HUES64 (cell line): ENCODE results near the gene DUOX1. TPM values are rescaled to one million over a fixed set of nuclear protein-coding genes. Genes with fewer than 3 reads are reported as not detected.
"Not testable (repeated sequence)": the region's sequence is repeated elsewhere in the genome, so short reads cannot be mapped to it uniquely, and the experiment has no call there.

Experiments used
- H3K27ac ChIP-seq: 2 replicates; pipeline ENCODE4 v1.7.0; 2013; ENCODE audit warnings: low read depth, low read length, inconsistent platforms
- H3K27me3 ChIP-seq: 2 replicates; pipeline ENCODE4 v1.6.1; 2013; ENCODE audit warnings: mild to moderate bottlenecking, low read length; ENCODE audit not compliant: insufficient read depth
- H3K36me3 ChIP-seq: 2 replicates; pipeline ENCODE4 v1.6.1; 2013; ENCODE audit warnings: mild to moderate bottlenecking, low read length; ENCODE audit not compliant: insufficient read depth
- H3K4me1 ChIP-seq: 2 replicates; pipeline ENCODE4 v1.6.1; 2013; ENCODE audit warnings: mild to moderate bottlenecking, low read length, moderate library complexity; ENCODE audit not compliant: insufficient read depth
- H3K4me3 ChIP-seq: 2 replicates; pipeline ENCODE4 v1.5.1; 2013; ENCODE audit warnings: mild to moderate bottlenecking, low read length, moderate library complexity
- H3K9ac ChIP-seq: 2 replicates; pipeline ENCODE4 v1.6.1; 2013; ENCODE audit warnings: mild to moderate bottlenecking, low read depth, low read length
- H3K9me3 ChIP-seq: 2 replicates; pipeline ENCODE4 v1.6.1; 2013; ENCODE audit warnings: low read depth, low read length; ENCODE audit not compliant: insufficient read depth
- WGBS: fragments of 150-250, 120-280 bp; methylation state at CpG from one replicate; pipeline ENCODE4 v1.1.7; 2013; ENCODE audit warnings: missing lambda C conversion rate; 5-methylcytosine and 5-hydroxymethylcytosine counted together
- polyA plus RNA-seq, 2 experiments: library from polyadenylated mRNA; stranded (reverse); fragments of 50-300 nt; gene quantifications; one replicate each; pipeline ENCODE4 v1.2.3, GENCODE V29; 2013

Gene DUOX1
- polyA plus RNA-seq (2013, experiment 1 of 2) = 0.15 TPM
- polyA plus RNA-seq (2013, experiment 2 of 2) = 0.13 TPM

DNA sequence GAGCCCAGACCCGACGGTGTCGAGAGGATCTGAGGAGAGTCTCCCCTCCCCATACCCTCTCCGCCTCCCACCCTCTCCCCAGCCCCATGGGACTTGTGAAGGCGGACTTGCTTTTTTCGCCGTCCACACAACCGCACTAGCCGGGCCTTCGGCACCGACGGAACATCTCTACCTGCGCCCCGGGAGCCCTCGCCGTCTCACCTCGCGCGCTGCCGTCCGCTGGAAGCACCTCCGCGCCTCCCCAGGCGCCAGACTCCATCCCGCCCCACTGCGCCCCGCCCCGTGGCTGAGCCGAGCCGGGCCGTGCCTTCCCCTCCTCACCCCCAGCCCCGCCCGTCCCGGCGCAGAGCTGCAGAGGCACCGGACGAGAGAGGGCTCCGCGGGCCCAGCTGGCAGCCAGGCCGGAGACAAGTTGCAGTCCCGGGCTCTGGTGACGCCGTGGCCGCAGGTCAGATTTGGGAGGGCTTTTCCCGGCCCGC lies at the start of gene DUOX1, which contains the start of gene DUOXA1:
DUOX1 (plus strand) TSS at position 344 of the 479 bp plus-strand sequence. CDS start 1,973 bp downstream, outside the sequence.
DUOXA1 (minus strand) TSS at position 229 of the 479 bp plus-strand sequence. CDS start 6,865 bp downstream, outside the sequence.
- H3K9ac ChIP-seq = no peak within 1 kb of the TSS; the same call in 1 of the 2 replicates
- peak within 1 kb of the TSS; percentile 66 for H3K4me3 ChIP-seq
- no peaks in the 10 kb centered on the region; the same call in 1 of the 2 replicates for H3K9me3 ChIP-seq
- H3K27me3 ChIP-seq = peaks cover 100% of the 10 kb centered on the region
- no peaks in the 10 kb centered on the region for H3K4me1 ChIP-seq
- no peaks in the 10 kb centered on the region for H3K36me3 ChIP-seq
- no peak within 1 kb of the TSS for H3K27ac ChIP-seq
- 2% methylated on average over 46 of the region's 46 CpGs for WGBS

DNA sequence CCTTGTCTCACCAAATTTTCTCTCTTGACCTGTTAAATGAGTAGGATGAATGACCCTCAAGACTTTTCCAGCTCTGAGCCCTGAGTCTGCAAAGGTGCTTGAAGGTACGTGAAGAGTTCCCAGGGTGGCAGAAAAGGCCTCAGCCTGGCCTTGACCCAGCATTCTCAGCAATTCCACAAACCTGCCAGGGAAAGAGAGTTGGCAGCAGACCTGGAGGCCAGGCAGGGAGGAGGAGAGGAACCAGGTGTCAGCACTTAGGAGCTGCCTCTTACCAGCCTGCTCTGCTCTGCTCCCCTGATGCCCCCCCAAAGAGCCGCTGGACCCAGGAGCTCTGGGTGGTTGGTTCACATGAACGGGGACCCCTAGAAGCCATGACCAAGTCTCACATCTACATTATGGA lies 49.2 kb upstream of the DUOX1 start:
- not testable (repeated sequence) for H3K27me3 ChIP-seq, H3K9ac ChIP-seq, H3K4me1 ChIP-seq, H3K4me3 ChIP-seq, H3K27ac ChIP-seq, H3K9me3 ChIP-seq, H3K36me3 ChIP-seq
- 96% methylated on average over 2 of the region's 3 CpGs for WGBS

DNA sequence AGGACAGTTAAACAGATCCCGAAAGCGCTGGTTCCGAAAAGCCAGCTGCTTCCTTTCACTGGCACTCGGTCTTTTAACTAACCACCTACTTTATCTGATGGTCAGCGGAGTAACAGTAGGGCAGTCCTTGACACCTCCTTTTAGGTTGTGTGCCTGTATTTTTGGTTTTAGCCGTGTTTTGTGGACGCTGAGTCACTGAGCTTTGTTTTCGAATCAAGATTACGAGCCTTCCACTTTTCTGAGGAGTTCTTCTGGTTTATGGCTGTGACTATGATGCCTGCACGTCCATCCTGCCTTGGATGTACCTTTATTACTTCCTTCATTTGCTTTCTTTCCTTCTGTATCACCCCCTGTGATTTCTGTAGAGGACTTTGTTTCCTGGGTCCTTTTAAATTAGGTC lies 47.4 kb upstream of the DUOX1 start:
- WGBS = 88% methylated on average over 4 of the region's 10 CpGs
- H3K27ac ChIP-seq, H3K4me1 ChIP-seq, H3K36me3 ChIP-seq, H3K27me3 ChIP-seq, H3K9ac ChIP-seq, H3K9me3 ChIP-seq, H3K4me3 ChIP-seq: not testable (repeated sequence)

DNA sequence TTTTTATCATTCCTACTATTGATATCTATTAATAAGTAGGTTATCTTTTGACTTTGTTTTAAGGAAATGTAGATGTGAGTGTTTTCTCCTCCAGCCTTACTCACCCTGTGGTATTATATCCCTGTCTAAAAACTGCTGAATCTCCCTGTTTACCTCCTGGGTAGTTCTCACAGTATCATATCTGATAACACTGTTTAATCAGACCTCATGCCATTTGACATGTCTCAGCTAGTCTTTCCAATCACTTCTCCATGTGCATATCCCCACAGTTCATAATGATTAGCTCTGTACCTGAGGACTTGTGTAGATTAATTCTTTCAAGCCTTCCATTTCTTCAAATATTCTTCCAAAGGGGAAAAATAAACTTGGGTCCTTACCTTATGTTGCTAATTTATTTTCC lies 46.6 kb upstream of the DUOX1 start:
- Histone ChIP-seq H3K27ac (no peak overlapping the region), H3K9me3 (no peaks in the 10 kb centered on the region), H3K4me1 (no peaks in the 10 kb centered on the region), H3K4me3 (no peak overlapping the region), H3K36me3 (no peaks in the 10 kb centered on the region), H3K27me3 (no peaks in the 10 kb centered on the region), H3K9ac (no peak overlapping the region)

DNA sequence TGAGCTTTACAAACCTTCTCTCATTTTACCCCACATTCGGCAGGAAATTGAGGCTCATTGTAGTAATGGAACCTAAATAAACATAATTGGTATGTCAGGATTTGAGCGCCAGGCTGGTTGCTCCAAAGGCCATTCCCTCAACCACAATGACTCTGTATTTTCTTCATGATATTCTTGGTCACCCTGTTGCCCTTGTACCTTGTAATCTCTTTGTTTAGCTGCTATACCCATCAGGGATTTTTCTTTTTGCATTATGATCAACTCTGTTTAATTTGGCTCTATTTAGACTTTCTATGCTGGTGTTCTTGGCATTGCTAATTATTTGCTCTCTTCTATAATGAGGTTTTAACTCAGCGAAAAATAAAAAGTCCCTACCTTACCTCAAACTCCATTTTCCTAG lies 45.6 kb upstream of the DUOX1 start:
- no peak overlapping the region for H3K4me3 ChIP-seq
- H3K4me1 ChIP-seq = no peaks in the 10 kb centered on the region
- WGBS = 94% methylated on average over 2 of the region's 3 CpGs
- no peaks in the 10 kb centered on the region for H3K36me3 ChIP-seq
- H3K27me3 ChIP-seq = no peaks in the 10 kb centered on the region
- no peak overlapping the region for H3K27ac ChIP-seq
- no peaks in the 10 kb centered on the region for H3K9me3 ChIP-seq
- no peak overlapping the region for H3K9ac ChIP-seq

DNA sequence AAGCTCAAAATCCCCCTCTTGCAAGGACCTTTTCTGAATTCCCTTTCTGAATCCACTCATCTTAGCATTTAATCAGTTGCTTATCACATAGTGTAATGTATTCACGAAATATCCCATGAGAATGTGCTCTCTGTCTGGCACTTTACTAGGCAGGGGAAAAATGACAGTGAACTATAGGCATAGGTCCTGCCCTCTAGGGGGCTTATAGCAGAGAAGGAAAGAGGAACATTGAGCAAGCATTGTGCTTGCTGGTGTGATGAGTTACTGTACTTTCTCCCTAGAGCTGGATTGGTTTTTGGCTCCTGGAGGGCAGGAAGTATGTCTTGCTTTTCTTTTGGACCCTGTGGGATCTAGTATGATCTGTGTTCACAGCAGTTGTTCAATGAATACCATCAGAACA lies 42.3 kb upstream of the DUOX1 start:
- Histone ChIP-seq H3K27me3 (no peaks in the 10 kb centered on the region; the same call in 1 of the 2 replicates), H3K9me3 (no peaks in the 10 kb centered on the region), H3K4me1 (no peaks in the 10 kb centered on the region), H3K27ac (no peak overlapping the region), H3K36me3 (no peaks in the 10 kb centered on the region), H3K9ac (no peak overlapping the region), H3K4me3 (no peak overlapping the region)
- 94% methylated on average over 1 of the region's 1 CpG for WGBS

DNA sequence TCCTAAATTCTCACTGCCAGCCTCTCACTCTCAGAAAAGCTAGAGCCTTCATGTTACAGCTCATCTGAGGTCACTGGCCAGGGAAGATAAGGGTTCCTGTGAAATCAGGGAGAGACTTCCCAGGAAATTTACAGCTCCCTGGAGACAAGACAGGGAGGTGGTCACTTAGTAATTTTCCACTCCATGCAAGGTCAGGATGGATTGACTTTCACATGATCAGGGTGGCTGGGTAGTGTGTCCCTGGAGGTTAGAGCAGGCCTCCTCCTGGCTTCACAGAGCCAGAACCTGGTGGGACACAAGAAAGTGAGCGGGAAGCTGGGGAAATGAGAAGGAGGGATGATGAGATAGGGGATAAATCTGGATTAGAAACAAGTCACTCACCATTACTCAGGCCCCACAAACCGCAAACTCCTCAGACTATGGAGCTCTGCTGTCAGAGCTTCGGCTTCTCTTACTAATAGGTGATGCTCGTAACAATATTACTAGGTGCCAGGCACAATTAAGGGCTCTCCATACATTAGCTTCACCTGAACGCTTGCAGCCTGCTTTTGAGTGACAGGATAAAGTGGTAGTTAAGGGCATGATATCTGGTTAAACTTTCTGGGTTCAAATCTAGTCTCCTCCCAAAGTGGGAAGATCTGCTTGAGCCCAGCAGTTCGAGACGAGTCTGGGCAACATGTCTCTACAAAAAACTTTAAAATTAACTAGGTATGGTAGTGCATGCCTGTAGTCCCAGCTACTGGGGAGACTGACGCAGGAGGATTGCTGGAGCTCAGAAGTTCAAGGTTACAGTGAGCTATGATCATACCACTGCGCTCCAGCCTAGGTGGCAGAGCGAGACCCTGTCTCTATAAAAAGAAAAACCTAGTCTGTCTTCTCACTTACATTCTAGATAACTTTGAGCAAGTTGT lies 40.7 kb upstream of the DUOX1 start:
- H3K27ac ChIP-seq = no peak overlapping the region
- no peaks in the 10 kb centered on the region for H3K4me1 ChIP-seq
- H3K4me3 ChIP-seq = no peak overlapping the region
- 93% methylated on average over 10 of the region's 10 CpGs for WGBS
- H3K9ac ChIP-seq = no peak overlapping the region
- no peaks in the 10 kb centered on the region for H3K9me3 ChIP-seq
- H3K27me3 ChIP-seq = no peaks in the 10 kb centered on the region; the same call in 1 of the 2 replicates
- no peaks in the 10 kb centered on the region for H3K36me3 ChIP-seq

DNA sequence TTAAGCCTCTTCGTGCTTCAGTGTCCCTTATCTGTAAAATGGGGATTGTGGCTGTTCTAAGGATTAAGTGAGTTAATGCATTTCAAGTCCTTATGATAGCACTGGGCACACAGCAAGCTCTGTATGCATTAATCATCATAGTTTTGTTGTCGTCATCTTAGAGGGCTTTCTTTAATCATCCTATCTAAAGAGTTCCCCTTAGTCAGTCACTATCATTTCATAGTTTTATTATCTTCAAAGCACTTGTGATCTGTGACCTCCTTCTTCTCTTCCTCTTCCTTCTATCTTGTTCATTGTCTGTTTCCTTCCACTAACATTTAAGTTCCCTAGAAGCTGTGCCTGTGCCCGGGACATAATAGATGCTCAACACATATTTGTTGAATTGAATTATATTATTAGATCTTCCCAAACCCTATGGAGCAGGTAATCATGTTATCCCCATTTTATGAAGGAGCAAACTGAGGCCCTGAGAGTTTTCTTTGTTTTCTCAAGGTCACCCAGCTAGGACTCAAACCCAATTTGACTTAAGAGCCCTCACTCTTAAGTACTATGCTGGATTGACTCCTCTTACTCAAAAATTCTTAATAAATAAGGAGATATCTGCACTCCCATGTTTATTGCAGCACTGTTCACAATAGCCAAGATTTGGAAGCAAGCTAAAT lies 40.0 kb upstream of the DUOX1 start:
- Histone ChIP-seq H3K4me1 (no peaks in the 10 kb centered on the region), H3K4me3 (no peak overlapping the region), H3K36me3 (no peaks in the 10 kb centered on the region), H3K27ac (no peak overlapping the region), H3K27me3 (no peaks in the 10 kb centered on the region; the same call in 1 of the 2 replicates), H3K9ac (no peak overlapping the region), H3K9me3 (no peaks in the 10 kb centered on the region)
- 68% methylated on average over 3 of the region's 3 CpGs for WGBS

DNA sequence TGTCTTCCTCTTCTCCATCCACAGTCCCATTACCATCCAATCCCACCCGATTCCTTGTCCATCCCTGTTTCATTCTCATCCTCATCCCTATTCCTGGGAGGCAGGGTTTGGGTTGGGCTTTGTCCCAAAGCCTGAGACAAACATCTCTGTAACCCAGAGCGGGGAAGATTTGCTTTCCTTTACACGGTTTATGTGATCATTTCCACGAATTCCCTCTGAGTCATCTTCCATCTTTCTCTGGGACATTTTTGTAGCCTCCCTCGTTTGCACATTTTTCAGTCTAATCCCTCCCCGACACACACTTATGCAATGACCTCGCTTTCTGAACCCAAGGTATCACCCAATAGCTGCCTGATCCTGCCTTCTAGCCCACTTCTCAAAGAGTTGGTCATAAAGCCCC lies 38.6 kb upstream of the DUOX1 start:
- H3K4me1 ChIP-seq = no peaks in the 10 kb centered on the region
- H3K27ac ChIP-seq = no peak overlapping the region

DNA sequence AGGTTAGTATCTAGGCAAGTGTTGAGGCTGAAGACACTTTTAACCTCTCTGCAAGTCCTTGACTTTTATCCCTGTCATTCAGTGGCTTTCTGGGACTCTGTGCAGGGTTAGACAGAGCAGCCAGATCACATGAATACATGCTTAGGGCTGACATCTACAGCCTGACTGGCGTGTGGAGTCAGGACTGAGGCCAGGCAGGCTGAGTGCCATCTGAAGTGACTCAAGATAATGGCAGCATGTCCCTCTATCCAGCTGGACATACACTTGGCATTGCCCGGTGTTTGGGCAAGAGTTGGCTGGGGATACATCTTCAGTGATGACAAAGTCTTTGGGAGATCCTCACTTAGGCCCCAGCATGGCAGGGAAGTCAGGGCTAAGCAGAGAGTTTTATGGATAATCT lies 38.2 kb upstream of the DUOX1 start:
- no peak overlapping the region for H3K9ac ChIP-seq
- H3K9me3 ChIP-seq = no peaks in the 10 kb centered on the region
- no peak overlapping the region for H3K4me3 ChIP-seq
- no peaks in the 10 kb centered on the region for H3K36me3 ChIP-seq
- H3K4me1 ChIP-seq = no peaks in the 10 kb centered on the region
- no peak overlapping the region for H3K27ac ChIP-seq
- 88% methylated on average over 2 of the region's 2 CpGs for WGBS
- no peaks in the 10 kb centered on the region; the same call in 1 of the 2 replicates for H3K27me3 ChIP-seq

More for the DNA sequence above, 38.6 kb upstream of the DUOX1 start:
- Histone ChIP-seq H3K27me3 (no peaks in the 10 kb centered on the region; the same call in 1 of the 2 replicates), H3K36me3 (no peaks in the 10 kb centered on the region), H3K9me3 (no peaks in the 10 kb centered on the region), H3K4me3 (no peak overlapping the region), H3K9ac (no peak overlapping the region)
- 68% methylated on average over 7 of the region's 7 CpGs for WGBS

DNA sequence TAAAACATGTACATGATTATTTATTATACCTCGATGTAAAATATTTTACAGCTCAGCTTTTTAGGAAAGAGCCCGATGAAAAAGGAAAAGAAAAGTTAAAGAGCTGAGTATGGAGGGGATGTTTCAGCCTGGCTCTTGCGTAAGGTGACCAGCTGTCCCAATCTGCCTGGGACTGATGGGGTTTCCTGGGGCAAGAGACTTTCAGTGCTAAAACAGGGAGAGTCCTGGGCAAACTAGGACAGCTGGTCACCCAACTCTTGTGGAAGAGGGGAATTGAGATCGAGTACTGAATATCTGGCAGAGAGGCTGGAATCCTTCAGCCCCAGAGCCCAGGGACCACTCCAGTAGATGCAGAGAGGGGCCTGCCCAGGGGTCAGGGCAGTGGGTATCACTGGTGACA lies 36.8 kb upstream of the DUOX1 start:
- H3K36me3 ChIP-seq = no peaks in the 10 kb centered on the region
- no peak overlapping the region for H3K9ac ChIP-seq
- H3K9me3 ChIP-seq = no peaks in the 10 kb centered on the region
- no peak overlapping the region for H3K27ac ChIP-seq
- no peaks in the 10 kb centered on the region; the same call in 1 of the 2 replicates for H3K27me3 ChIP-seq
- H3K4me1 ChIP-seq = no peaks in the 10 kb centered on the region
- no peak overlapping the region for H3K4me3 ChIP-seq
- WGBS = 92% methylated on average over 4 of the region's 4 CpGs
